ENCODE results near the gene IQGAP2.

Gene IQGAP2

DNA sequence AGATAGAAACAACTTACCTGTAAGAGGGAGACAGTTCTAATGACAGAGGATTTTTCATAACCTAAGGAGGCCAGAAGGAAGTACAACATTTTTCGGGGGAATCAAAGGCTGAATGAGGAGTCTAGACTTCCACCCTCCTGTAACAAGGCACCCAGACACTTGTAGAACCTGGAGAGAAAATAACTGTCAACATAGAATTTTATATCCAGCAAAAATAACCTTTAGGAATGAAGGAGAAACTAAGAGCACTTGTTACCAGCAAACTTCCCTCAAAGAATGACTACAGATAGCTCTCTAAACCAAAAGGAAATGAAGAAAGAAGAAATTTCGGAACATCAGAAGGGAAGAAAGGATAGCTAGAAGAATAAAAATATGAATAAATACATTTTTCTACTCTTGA, 246.1 kb downstream of the IQGAP2 start:
- H3K9me3 ChIP-seq (ENCODE audit: control insufficient read depth, low read length): peaks cover 7% of the 10 kb centered on the region
- no peak for DNase-seq
- H3K4me1 ChIP-seq (ENCODE audit: control insufficient read depth, insufficient read depth, low read length, poor library complexity, severe bottlenecking): no peaks in the 10 kb centered on the region
- H3K27me3 ChIP-seq (replicated peaks; ENCODE audit: control insufficient read depth, insufficient read depth, low read length, poor library complexity, severe bottlenecking): no peaks in the 10 kb centered on the region
- H3K4me3 ChIP-seq (ENCODE audit: insufficient read depth, low read depth, low read length, poor library complexity, severe bottlenecking): no peak overlapping the region
- peaks cover 40% of the 10 kb centered on the region for H3K36me3 ChIP-seq (ENCODE audit: control insufficient read depth, insufficient read depth, low read length)
- no peak overlapping the region for H3K27ac ChIP-seq (ENCODE audit: insufficient read depth, low read length, poor library complexity, severe bottlenecking)

DNA sequence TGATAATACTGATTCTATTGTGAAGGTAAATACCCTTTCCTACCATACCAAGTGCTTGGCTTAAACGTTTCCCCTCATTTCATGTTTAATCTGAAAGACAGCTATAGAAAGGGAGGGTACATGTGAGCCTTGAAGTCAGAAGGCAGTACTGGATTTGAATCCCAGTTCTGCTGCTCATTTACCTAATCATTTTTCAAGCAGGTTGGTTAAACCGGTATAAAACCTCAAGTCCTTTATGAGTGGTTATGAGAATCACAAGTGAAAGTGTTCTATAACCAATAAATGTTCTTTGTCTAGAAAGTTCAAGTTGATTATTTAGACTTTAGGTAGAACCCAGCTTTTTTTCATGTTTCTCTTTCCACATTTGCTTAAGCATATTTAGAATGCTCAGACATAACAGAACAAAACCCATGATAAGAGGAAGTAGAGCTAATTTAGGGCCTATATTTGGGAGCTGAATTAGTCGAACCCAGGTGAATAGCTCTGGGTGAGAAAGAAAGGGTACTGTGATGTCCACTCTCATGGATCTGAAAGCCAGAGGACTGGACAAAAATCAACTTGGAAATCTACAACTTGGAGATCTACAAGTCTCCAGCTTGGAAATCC, 249.8 kb downstream of the IQGAP2 start:
- no peak overlapping the region for H3K4me3 ChIP-seq (ENCODE audit: insufficient read depth, low read depth, low read length, poor library complexity, severe bottlenecking)
- H3K27me3 ChIP-seq (replicated peaks; ENCODE audit: control insufficient read depth, insufficient read depth, low read length, poor library complexity, severe bottlenecking): no peaks in the 10 kb centered on the region
- no peaks in the 10 kb centered on the region for H3K4me1 ChIP-seq (ENCODE audit: control insufficient read depth, insufficient read depth, low read length, poor library complexity, severe bottlenecking)
- peaks cover 57% of the 10 kb centered on the region for H3K36me3 ChIP-seq (ENCODE audit: control insufficient read depth, insufficient read depth, low read length)
- peaks cover 7% of the 10 kb centered on the region for H3K9me3 ChIP-seq (ENCODE audit: control insufficient read depth, low read length)
- no peak for DNase-seq
- H3K27ac ChIP-seq (ENCODE audit: insufficient read depth, low read length, poor library complexity, severe bottlenecking): no peak overlapping the region

DNA sequence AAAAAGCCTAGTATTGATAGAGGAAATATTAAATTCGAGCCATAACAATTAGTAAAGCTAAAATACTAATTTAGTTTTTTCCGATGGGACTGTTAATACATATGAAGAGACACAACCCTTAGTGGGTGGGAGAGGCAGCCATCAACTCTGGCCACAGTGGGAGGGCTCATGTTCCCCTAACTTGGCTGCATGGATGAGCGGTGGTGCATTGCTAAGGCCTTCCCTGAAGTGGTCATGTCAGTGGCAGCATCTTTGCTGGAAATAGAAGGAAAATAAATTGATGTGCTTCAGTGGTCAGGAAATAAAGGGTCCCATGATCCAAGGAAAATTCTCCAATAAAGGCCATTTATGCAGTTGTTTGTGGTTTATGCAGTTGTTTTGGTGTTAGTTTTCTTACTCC, 254.0 kb downstream of the IQGAP2 start:
- Histone ChIP-seq H3K27ac (ENCODE audit: insufficient read depth, low read length, poor library complexity, severe bottlenecking) (no peak overlapping the region), H3K4me3 (ENCODE audit: insufficient read depth, low read depth, low read length, poor library complexity, severe bottlenecking) (no peak overlapping the region), H3K27me3 (replicated peaks; ENCODE audit: control insufficient read depth, insufficient read depth, low read length, poor library complexity, severe bottlenecking) (no peaks in the 10 kb centered on the region), H3K36me3 (ENCODE audit: control insufficient read depth, insufficient read depth, low read length) (peaks cover 73% of the 10 kb centered on the region), H3K4me1 (ENCODE audit: control insufficient read depth, insufficient read depth, low read length, poor library complexity, severe bottlenecking) (no peaks in the 10 kb centered on the region), H3K9me3 (ENCODE audit: control insufficient read depth, low read length) (no peaks in the 10 kb centered on the region)
- DNase-seq: no peak

DNA sequence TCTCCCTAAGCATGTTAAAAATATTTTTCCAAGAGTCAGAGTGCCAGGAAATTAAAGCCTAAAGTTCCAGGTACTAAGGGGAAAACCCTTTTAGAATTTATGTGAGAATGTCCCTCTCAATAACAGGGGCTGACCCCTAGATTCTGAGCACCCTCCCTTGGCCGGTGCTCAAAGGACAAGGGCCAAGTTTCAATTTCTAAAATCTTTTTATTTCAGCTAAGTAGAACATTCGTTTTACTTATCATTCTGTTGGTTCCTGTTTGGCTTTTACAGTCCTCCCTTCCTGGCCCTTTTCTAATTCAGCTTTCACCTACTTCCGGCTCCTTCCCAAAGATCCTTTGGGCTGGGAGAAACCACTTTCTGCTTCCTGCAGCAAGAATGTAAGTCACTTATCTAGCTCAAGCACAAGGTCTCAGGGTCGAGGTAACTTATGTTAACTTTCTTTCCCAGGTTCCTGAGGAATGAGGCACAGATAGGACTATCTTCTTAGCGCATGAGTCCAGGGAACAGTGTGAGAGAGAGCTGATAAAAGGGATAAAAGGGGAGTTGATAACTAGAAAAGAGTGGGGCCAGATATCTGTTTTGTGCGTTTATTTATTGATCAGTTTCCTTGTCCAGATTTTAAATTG, 254.7 kb downstream of the IQGAP2 start:
- H3K4me1 ChIP-seq (ENCODE audit: control insufficient read depth, insufficient read depth, low read length, poor library complexity, severe bottlenecking): no peaks in the 10 kb centered on the region
- H3K9me3 ChIP-seq (ENCODE audit: control insufficient read depth, low read length): no peaks in the 10 kb centered on the region
- H3K36me3 ChIP-seq (ENCODE audit: control insufficient read depth, insufficient read depth, low read length): peaks cover 70% of the 10 kb centered on the region
- no peaks in the 10 kb centered on the region for H3K27me3 ChIP-seq (replicated peaks; ENCODE audit: control insufficient read depth, insufficient read depth, low read length, poor library complexity, severe bottlenecking)
- no peak overlapping the region for H3K27ac ChIP-seq (ENCODE audit: insufficient read depth, low read length, poor library complexity, severe bottlenecking)
- no peak overlapping the region for H3K4me3 ChIP-seq (ENCODE audit: insufficient read depth, low read depth, low read length, poor library complexity, severe bottlenecking)
- DNase-seq: no peak

DNA sequence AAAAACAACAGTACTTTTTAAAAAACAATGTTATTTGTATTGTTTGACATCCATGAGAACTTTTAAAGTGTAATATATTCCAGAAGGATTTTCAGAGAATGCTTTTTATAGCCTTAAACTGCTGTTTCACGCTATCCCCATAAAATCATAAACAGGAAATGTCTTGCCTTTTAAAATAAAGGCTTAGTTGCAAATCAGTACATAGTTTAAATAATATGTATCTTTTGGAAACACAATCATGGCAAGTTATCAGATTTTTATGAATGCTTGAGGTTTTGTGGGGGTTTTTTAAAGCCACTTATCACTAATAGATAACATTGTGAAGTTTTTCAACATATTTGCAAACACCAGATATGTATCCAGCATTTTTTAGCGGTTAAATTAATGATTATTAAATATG, 257.3 kb downstream of the IQGAP2 start:
- Histone ChIP-seq H3K9me3 (ENCODE audit: control insufficient read depth, low read length) (no peaks in the 10 kb centered on the region), H3K36me3 (ENCODE audit: control insufficient read depth, insufficient read depth, low read length) (peaks cover 69% of the 10 kb centered on the region), H3K4me3 (ENCODE audit: insufficient read depth, low read depth, low read length, poor library complexity, severe bottlenecking) (no peak overlapping the region), H3K4me1 (ENCODE audit: control insufficient read depth, insufficient read depth, low read length, poor library complexity, severe bottlenecking) (no peaks in the 10 kb centered on the region), H3K27ac (ENCODE audit: insufficient read depth, low read length, poor library complexity, severe bottlenecking) (no peak overlapping the region), H3K27me3 (replicated peaks; ENCODE audit: control insufficient read depth, insufficient read depth, low read length, poor library complexity, severe bottlenecking) (no peaks in the 10 kb centered on the region)
- DNase-seq: no peak

DNA sequence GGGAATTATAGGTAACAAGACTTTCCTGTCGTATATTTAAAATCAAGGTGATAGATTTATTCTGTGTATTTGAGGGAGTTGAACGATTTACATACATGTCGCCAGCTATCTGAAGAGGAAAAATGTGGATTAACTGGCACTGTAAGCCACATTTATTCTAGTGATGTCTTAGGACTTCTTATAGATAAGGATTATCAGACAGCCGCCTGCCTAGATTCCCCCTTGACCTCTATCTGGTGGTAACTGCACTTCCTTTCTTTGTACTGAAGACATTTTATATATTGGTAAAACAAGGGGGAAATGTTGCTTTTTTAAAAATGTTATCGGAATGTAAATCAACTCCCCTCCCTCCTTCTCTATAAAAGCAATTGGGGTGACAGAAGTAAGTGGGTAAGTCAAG, 259.4 kb downstream of the IQGAP2 start:
- Histone ChIP-seq H3K9me3 (ENCODE audit: control insufficient read depth, low read length) (no peaks in the 10 kb centered on the region), H3K4me1 (ENCODE audit: control insufficient read depth, insufficient read depth, low read length, poor library complexity, severe bottlenecking) (no peaks in the 10 kb centered on the region), H3K4me3 (ENCODE audit: insufficient read depth, low read depth, low read length, poor library complexity, severe bottlenecking) (no peak overlapping the region), H3K27me3 (replicated peaks; ENCODE audit: control insufficient read depth, insufficient read depth, low read length, poor library complexity, severe bottlenecking) (no peaks in the 10 kb centered on the region), H3K36me3 (ENCODE audit: control insufficient read depth, insufficient read depth, low read length) (peaks cover 65% of the 10 kb centered on the region), H3K27ac (ENCODE audit: insufficient read depth, low read length, poor library complexity, severe bottlenecking) (no peak overlapping the region)
- no peak for DNase-seq

DNA sequence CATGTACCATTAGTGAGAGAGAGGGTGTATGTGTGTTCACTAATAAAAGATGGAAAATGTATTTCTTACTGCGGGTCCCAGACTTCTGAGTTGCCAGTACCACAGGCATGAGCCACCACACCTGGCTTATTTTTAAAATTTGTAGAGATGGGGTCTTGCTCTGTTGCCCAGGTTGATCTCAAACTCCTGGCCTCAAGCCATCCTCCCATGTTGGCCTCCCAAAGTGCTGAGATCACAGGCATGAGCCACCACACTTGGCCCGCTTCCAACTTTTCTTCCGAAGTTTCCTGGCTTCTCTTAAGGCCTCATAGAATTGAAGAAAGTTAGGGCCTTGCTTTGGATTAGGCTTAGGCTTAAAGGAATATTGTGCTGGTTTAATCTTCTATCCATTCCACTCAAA, 260.5 kb downstream of the IQGAP2 start:
- Histone ChIP-seq H3K27me3 (replicated peaks; ENCODE audit: control insufficient read depth, insufficient read depth, low read length, poor library complexity, severe bottlenecking) (no peaks in the 10 kb centered on the region), H3K4me3 (ENCODE audit: insufficient read depth, low read depth, low read length, poor library complexity, severe bottlenecking) (no peak overlapping the region), H3K9me3 (ENCODE audit: control insufficient read depth, low read length) (no peaks in the 10 kb centered on the region), H3K36me3 (ENCODE audit: control insufficient read depth, insufficient read depth, low read length) (peaks cover 64% of the 10 kb centered on the region), H3K27ac (ENCODE audit: insufficient read depth, low read length, poor library complexity, severe bottlenecking) (no peak overlapping the region), H3K4me1 (ENCODE audit: control insufficient read depth, insufficient read depth, low read length, poor library complexity, severe bottlenecking) (no peaks in the 10 kb centered on the region)
- DNase-seq: no peak

DNA sequence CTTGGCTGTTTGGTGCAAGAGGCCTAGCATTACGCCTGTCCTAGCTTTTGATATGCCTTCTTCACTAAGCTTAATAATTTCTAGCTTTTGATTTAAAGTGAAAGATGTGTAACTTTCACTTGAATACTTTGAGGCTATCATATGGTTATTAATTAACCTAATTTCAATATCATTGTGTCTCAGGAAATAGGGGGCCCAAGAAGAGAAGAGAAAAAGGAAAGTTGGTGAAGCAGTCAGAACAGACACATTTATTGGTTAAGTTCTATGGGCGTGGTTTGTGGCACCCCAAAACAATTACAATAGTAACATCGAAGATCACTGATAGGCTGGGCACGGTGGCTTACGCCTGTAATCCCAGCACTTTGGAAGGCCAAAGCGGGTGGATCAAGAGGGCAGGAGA, 261.0 kb downstream of the IQGAP2 start:
- no peak for DNase-seq
- no peaks in the 10 kb centered on the region for H3K4me1 ChIP-seq (ENCODE audit: control insufficient read depth, insufficient read depth, low read length, poor library complexity, severe bottlenecking)
- no peaks in the 10 kb centered on the region for H3K27me3 ChIP-seq (replicated peaks; ENCODE audit: control insufficient read depth, insufficient read depth, low read length, poor library complexity, severe bottlenecking)
- H3K36me3 ChIP-seq (ENCODE audit: control insufficient read depth, insufficient read depth, low read length): peaks cover 64% of the 10 kb centered on the region
- no peaks in the 10 kb centered on the region for H3K9me3 ChIP-seq (ENCODE audit: control insufficient read depth, low read length)
- no peak overlapping the region for H3K4me3 ChIP-seq (ENCODE audit: insufficient read depth, low read depth, low read length, poor library complexity, severe bottlenecking)
- no peak overlapping the region for H3K27ac ChIP-seq (ENCODE audit: insufficient read depth, low read length, poor library complexity, severe bottlenecking)

DNA sequence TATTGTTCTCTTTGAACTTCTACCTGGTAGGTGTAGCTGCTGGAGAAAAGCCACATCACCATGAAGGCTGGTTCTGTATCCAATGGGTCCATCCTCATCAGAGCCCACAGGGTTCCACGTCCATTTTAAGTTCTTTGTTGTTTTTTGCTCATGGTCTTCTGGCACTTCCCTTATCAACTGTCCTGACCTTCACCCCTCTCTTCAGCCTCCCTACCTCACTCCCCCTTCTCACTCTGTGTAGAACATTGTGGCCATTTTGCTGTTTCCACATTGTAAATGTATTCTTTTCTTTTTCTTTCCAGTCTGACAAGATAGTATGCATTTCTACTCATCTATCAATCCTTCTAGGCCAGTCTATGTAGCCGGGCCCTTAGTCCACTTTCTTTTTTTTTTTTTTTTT, 264.4 kb downstream of the IQGAP2 start:
- no peak for DNase-seq
- Histone ChIP-seq H3K36me3 (ENCODE audit: control insufficient read depth, insufficient read depth, low read length) (peaks cover 66% of the 10 kb centered on the region), H3K4me3 (ENCODE audit: insufficient read depth, low read depth, low read length, poor library complexity, severe bottlenecking) (no peak overlapping the region), H3K4me1 (ENCODE audit: control insufficient read depth, insufficient read depth, low read length, poor library complexity, severe bottlenecking) (no peaks in the 10 kb centered on the region), H3K9me3 (ENCODE audit: control insufficient read depth, low read length) (no peaks in the 10 kb centered on the region), H3K27ac (ENCODE audit: insufficient read depth, low read length, poor library complexity, severe bottlenecking) (no peak overlapping the region), H3K27me3 (replicated peaks; ENCODE audit: control insufficient read depth, insufficient read depth, low read length, poor library complexity, severe bottlenecking) (no peaks in the 10 kb centered on the region)

DNA sequence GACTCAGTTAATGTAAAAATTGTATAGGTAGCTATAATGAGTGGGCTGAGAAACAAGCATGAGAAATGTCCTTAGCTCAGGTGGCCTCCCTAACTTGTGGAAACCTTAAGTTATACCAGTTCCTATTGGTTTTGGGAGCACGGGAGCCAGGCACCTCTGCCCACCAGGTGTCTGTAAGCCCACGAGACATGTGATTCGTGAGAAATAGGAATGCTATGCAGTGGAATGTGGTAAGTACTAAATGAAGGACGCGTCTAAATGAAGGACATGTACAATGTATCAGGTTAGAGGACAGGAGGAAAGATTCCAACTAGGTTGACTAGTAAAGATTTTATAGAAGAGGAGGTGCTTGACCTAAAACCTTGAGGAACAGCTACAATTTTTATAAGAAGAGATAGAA, 266.2 kb downstream of the IQGAP2 start:
- no peaks in the 10 kb centered on the region for H3K4me1 ChIP-seq (ENCODE audit: control insufficient read depth, insufficient read depth, low read length, poor library complexity, severe bottlenecking)
- peaks cover 69% of the 10 kb centered on the region for H3K36me3 ChIP-seq (ENCODE audit: control insufficient read depth, insufficient read depth, low read length)
- DNase-seq: no peak

More for the DNA sequence above, 266.2 kb downstream of the IQGAP2 start:
- Histone ChIP-seq H3K4me3 (ENCODE audit: insufficient read depth, low read depth, low read length, poor library complexity, severe bottlenecking) (no peak overlapping the region), H3K27me3 (replicated peaks; ENCODE audit: control insufficient read depth, insufficient read depth, low read length, poor library complexity, severe bottlenecking) (no peaks in the 10 kb centered on the region), H3K9me3 (ENCODE audit: control insufficient read depth, low read length) (no peaks in the 10 kb centered on the region), H3K27ac (ENCODE audit: insufficient read depth, low read length, poor library complexity, severe bottlenecking) (no peak overlapping the region)

All from effector memory CD4-positive, alpha-beta T cell (primary cell).